ENCODE results near the gene ABHD3.
"Not testable (repeated sequence)": the region's sequence is repeated elsewhere in the genome, so short reads cannot be mapped to it uniquely, and the experiment has no call there.

Gene ABHD3

GRCh38 chr18:21742315-21742687 is 37.7 kb upstream of the ABHD3 start:
- DNase-seq (ENCODE audit: low read depth, low spot score) = no peak
- CTCF ChIA-PET = interaction anchor here (1.1 to 1.4 kb wide), 2 partner anchors 130 to 141 kb away, joined by 3 to 6 read pairs; partner anchors contain the start of genes ESCO1 and SNRPD1
- H3K4me3 ChIP-seq (ENCODE audit: low read depth, low read length) = peak overlapping the region; percentile 89
- POLR2A ChIA-PET = no interaction called here
- no peak for TF ChIP-seq CTCF (IDR thresholded peaks at IDR 0.05; ENCODE audit: insufficient read depth, low read length, missing control alignments)

- no peak for DNase-seq (ENCODE audit: low read depth, low spot score)
- CTCF ChIA-PET = interaction anchor here (0.6 to 1.1 kb wide), 2 partner anchors 129 to 141 kb away, joined by 3 read pairs; partner anchors contain the start of genes ESCO1 and SNRPD1
- POLR2A ChIA-PET = interaction anchor here (1.5 kb wide), 1 partner anchor 14 kb away, joined by 4 read pairs; no protein-coding TSS in a partner anchor
- TF ChIP-seq CTCF (IDR thresholded peaks at IDR 0.05; ENCODE audit: insufficient read depth, low read length, missing control alignments) = no peak
- peak overlapping the region; percentile 89 for H3K4me3 ChIP-seq (ENCODE audit: low read depth, low read length)
Measured at GRCh38 chr18:21741562-21742314, 37.2 kb upstream of the ABHD3 start.

GRCh38 chr18:21741312-21741561 is 36.7 kb upstream of the ABHD3 start:
- CTCF ChIA-PET = interaction anchor here (0.6 kb wide), 1 partner anchor 141 kb away, joined by 3 read pairs; the partner anchor contains the start of gene ESCO1
- TF ChIP-seq CTCF (IDR thresholded peaks at IDR 0.05; ENCODE audit: insufficient read depth, low read length, missing control alignments) = no peak
- peak overlapping the region; percentile 89 for H3K4me3 ChIP-seq (ENCODE audit: low read depth, low read length)
- no peak for DNase-seq (ENCODE audit: low read depth, low spot score)
- POLR2A ChIA-PET = interaction anchor here (1.5 kb wide), 1 partner anchor 14 kb away, joined by 4 read pairs; no protein-coding TSS in a partner anchor

GRCh38 chr18:21740538-21741311 is 36.2 kb upstream of the ABHD3 start, which contains the start of gene MIB1:
TSS of gene MIB1 (plus strand) at chr18:21740792. CDS start at chr18:21741584, 792 bp downstream.
- no peak for TF ChIP-seq CTCF (IDR thresholded peaks at IDR 0.05; ENCODE audit: insufficient read depth, low read length, missing control alignments)
- DNase-seq (ENCODE audit: low read depth, low spot score) = peak; percentile 68
- ChIA-PET POLR2A (interaction anchor here (0.5 to 1.5 kb wide), 6 partner anchors 13 to 192 kb away, joined by 3 to 4 read pairs (median 3); partner anchors contain the start of gene ESCO1), CTCF (interaction anchor here (0.6 to 1.4 kb wide), 2 partner anchors 140 kb away, joined by 3 read pairs; partner anchors contain the start of gene ESCO1)
- H3K4me3 ChIP-seq (ENCODE audit: low read depth, low read length) = peak within 1 kb of the TSS; percentile 89

- CTCF ChIA-PET = interaction anchor here (1.4 kb wide), 1 partner anchor 139 kb away, joined by 3 read pairs; the partner anchor contains the start of gene ESCO1
- H3K4me3 ChIP-seq (ENCODE audit: low read depth, low read length) = peak overlapping the region; percentile 42
- no peak for TF ChIP-seq CTCF (IDR thresholded peaks at IDR 0.05; ENCODE audit: insufficient read depth, low read length, missing control alignments)
- no peak for DNase-seq (ENCODE audit: low read depth, low spot score)
- POLR2A ChIA-PET = interaction anchor here (0.5 to 1.5 kb wide), 6 partner anchors 12 to 191 kb away, joined by 3 to 4 read pairs (median 3); partner anchors contain the start of gene ESCO1
Measured at GRCh38 chr18:21739604-21740537, 35.3 kb upstream of the ABHD3 start.

- H3K4me3 ChIP-seq (ENCODE audit: low read depth, low read length); CTCF ChIA-PET: not testable (repeated sequence)
Measured at GRCh38 chr18:21736926-21737325, 32.4 kb upstream of the ABHD3 start.

More at GRCh38 chr18:21736926-21737325, 32.4 kb upstream of the ABHD3 start:
- DNase-seq (ENCODE audit: low read depth, low spot score); POLR2A ChIA-PET: not testable (repeated sequence)

Measured in AG04449 (cell line).